ENCODE data around the gene MYO18A.

MYO18A gene

GRCh38 chr17:29050176-29050575, 130.0 kb downstream of the MYO18A start:
- no peak overlapping the region for H2BK12ac ChIP-seq (ENCODE audit: low read length in 2 of 2)
- H3K4me1 ChIP-seq (ENCODE audit: control insufficient read depth, insufficient read depth, low read depth, low read length): peaks cover 6% of the 10 kb centered on the region
- 88% methylated on average over 3 of the region's 5 CpGs for WGBS
- no peak overlapping the region for H3K4me3 ChIP-seq (ENCODE audit: insufficient read depth in 1 of 2, low read depth in 1 of 2, low read length in 2 of 2)
- H3K9ac ChIP-seq (ENCODE audit: low read length): no peak overlapping the region
- H3K27ac ChIP-seq (ENCODE audit: low read length, poor library complexity, severe bottlenecking): no peak overlapping the region
- no peaks in the 10 kb centered on the region for H3K9me3 ChIP-seq (ENCODE audit: control insufficient read depth, low read length)
- no peaks in the 10 kb centered on the region for H3K79me1 ChIP-seq (replicated peaks; ENCODE audit: low read length, poor library complexity, severe bottlenecking)
- no peak overlapping the region for H3K14ac ChIP-seq (ENCODE audit: low read length in 2 of 2)
- H2BK120ac ChIP-seq (ENCODE audit: low read depth, low read length): no peak overlapping the region
- H4K8ac ChIP-seq (ENCODE audit: low read length): no peak overlapping the region
- no peak overlapping the region for H3K23ac ChIP-seq (ENCODE audit: low read length in 2 of 2)
- no peak overlapping the region for H2BK5ac ChIP-seq (ENCODE audit: low read depth, low read length, poor library complexity, severe bottlenecking)
- no peak overlapping the region for H4K91ac ChIP-seq (ENCODE audit: low read length)
- no peak overlapping the region for H2AFZ ChIP-seq (ENCODE audit: low read depth, low read length)
- peaks cover 70 to 81% of the 10 kb centered on the region in 2 experiments for H3K27me3 ChIP-seq (ENCODE audit: control insufficient read depth in 1 of 2, insufficient read depth in 1 of 2, low read length in 2 of 2)
- no peak overlapping the region for H3K4ac ChIP-seq (ENCODE audit: low read depth in 1 of 2, low read length in 2 of 2)
- no peak overlapping the region for H2AK5ac ChIP-seq (ENCODE audit: low read length, severe bottlenecking)
- no peak for DNase-seq
- no peak overlapping the region for H3K18ac ChIP-seq (ENCODE audit: low read depth in 1 of 2, low read length in 2 of 2)
- H3K36me3 ChIP-seq (ENCODE audit: control insufficient read depth in 1 of 2, insufficient read depth in 2 of 2, low read depth in 1 of 2, low read length in 2 of 2): no peaks in the 10 kb centered on the region
- H3K4me2 ChIP-seq (ENCODE audit: low read length, poor library complexity, severe bottlenecking): no peak overlapping the region
- H2BK15ac ChIP-seq (ENCODE audit: low read depth, poor library complexity, severe bottlenecking): no peak overlapping the region

GRCh38 chr17:29049541-29050145, 130.6 kb downstream of the MYO18A start:
- H4K91ac ChIP-seq (ENCODE audit: low read length): no peak overlapping the region
- H2BK15ac ChIP-seq (ENCODE audit: low read depth, poor library complexity, severe bottlenecking): no peak overlapping the region
- no peaks in the 10 kb centered on the region for H3K36me3 ChIP-seq (ENCODE audit: control insufficient read depth in 1 of 2, insufficient read depth in 2 of 2, low read depth in 1 of 2, low read length in 2 of 2)
- 94% methylated on average over 10 of the region's 11 CpGs for WGBS
- no peak overlapping the region for H4K8ac ChIP-seq (ENCODE audit: low read length)
- H3K27ac ChIP-seq (ENCODE audit: low read length, poor library complexity, severe bottlenecking): no peak overlapping the region
- H2BK12ac ChIP-seq (ENCODE audit: low read length in 2 of 2): no peak overlapping the region
- H3K9me3 ChIP-seq (ENCODE audit: control insufficient read depth, low read length): no peaks in the 10 kb centered on the region
- no peak overlapping the region for H2BK5ac ChIP-seq (ENCODE audit: low read depth, low read length, poor library complexity, severe bottlenecking)
- no peak overlapping the region for H2AK5ac ChIP-seq (ENCODE audit: low read length, severe bottlenecking)
- DNase-seq: no peak
- H3K4me1 ChIP-seq (ENCODE audit: control insufficient read depth, insufficient read depth, low read depth, low read length): peaks cover 6% of the 10 kb centered on the region
- no peak overlapping the region for H3K23ac ChIP-seq (ENCODE audit: low read length in 2 of 2)
- H3K79me1 ChIP-seq (replicated peaks; ENCODE audit: low read length, poor library complexity, severe bottlenecking): no peaks in the 10 kb centered on the region
- no peak overlapping the region for H3K18ac ChIP-seq (ENCODE audit: low read depth in 1 of 2, low read length in 2 of 2)
- H3K9ac ChIP-seq (ENCODE audit: low read length): no peak overlapping the region
- no peak overlapping the region for H3K4me2 ChIP-seq (ENCODE audit: low read length, poor library complexity, severe bottlenecking)
- peaks cover 68 to 81% of the 10 kb centered on the region in 2 experiments for H3K27me3 ChIP-seq (ENCODE audit: control insufficient read depth in 1 of 2, insufficient read depth in 1 of 2, low read length in 2 of 2)
- no peak overlapping the region for H3K14ac ChIP-seq (ENCODE audit: low read length in 2 of 2)
- H2BK120ac ChIP-seq (ENCODE audit: low read depth, low read length): no peak overlapping the region
- no peak overlapping the region for H3K4me3 ChIP-seq (ENCODE audit: insufficient read depth in 1 of 2, low read depth in 1 of 2, low read length in 2 of 2)
- no peak overlapping the region for H3K4ac ChIP-seq (ENCODE audit: low read depth in 1 of 2, low read length in 2 of 2)
- no peak overlapping the region for H2AFZ ChIP-seq (ENCODE audit: low read depth, low read length)

GRCh38 chr17:29048440-29049368, 131.5 kb downstream of the MYO18A start:
- Histone ChIP-seq H2BK5ac (ENCODE audit: low read depth, low read length, poor library complexity, severe bottlenecking) (no peak overlapping the region), H3K36me3 (ENCODE audit: control insufficient read depth in 1 of 2, insufficient read depth in 2 of 2, low read depth in 1 of 2, low read length in 2 of 2) (no peaks in the 10 kb centered on the region), H3K4me2 (ENCODE audit: low read length, poor library complexity, severe bottlenecking) (no peak overlapping the region), H3K27ac (ENCODE audit: low read length, poor library complexity, severe bottlenecking) (no peak overlapping the region), H3K18ac (ENCODE audit: low read depth in 1 of 2, low read length in 2 of 2) (no peak overlapping the region), H3K14ac (ENCODE audit: low read length in 2 of 2) (no peak overlapping the region), H2AK5ac (ENCODE audit: low read length, severe bottlenecking) (no peak overlapping the region), H4K8ac (ENCODE audit: low read length) (no peak overlapping the region), H2BK120ac (ENCODE audit: low read depth, low read length) (no peak overlapping the region), H3K79me1 (replicated peaks; ENCODE audit: low read length, poor library complexity, severe bottlenecking) (no peaks in the 10 kb centered on the region), H3K4ac (ENCODE audit: low read depth in 1 of 2, low read length in 2 of 2) (no peak overlapping the region), H3K23ac (ENCODE audit: low read length in 2 of 2) (no peak overlapping the region), H3K4me3 (ENCODE audit: insufficient read depth in 1 of 2, low read depth in 1 of 2, low read length in 2 of 2) (no peak overlapping the region), H2BK12ac (ENCODE audit: low read length in 2 of 2) (no peak overlapping the region), H2AFZ (ENCODE audit: low read depth, low read length) (no peak overlapping the region), H3K27me3 (ENCODE audit: control insufficient read depth in 1 of 2, insufficient read depth in 1 of 2, low read length in 2 of 2) (peaks cover 61 to 82% of the 10 kb centered on the region in 2 experiments), H3K9ac (ENCODE audit: low read length) (no peak overlapping the region), H3K4me1 (ENCODE audit: control insufficient read depth, insufficient read depth, low read depth, low read length) (peaks cover 6% of the 10 kb centered on the region), H4K91ac (ENCODE audit: low read length) (no peak overlapping the region), H3K9me3 (ENCODE audit: control insufficient read depth, low read length) (no peaks in the 10 kb centered on the region), H2BK15ac (ENCODE audit: low read depth, poor library complexity, severe bottlenecking) (no peak overlapping the region)
- no peak for DNase-seq
- WGBS: 57% methylated on average over 7 of the region's 10 CpGs

- H3K9me3 ChIP-seq (ENCODE audit: control insufficient read depth, low read length): no peaks in the 10 kb centered on the region
- no peak overlapping the region for H3K9ac ChIP-seq (ENCODE audit: low read length)
- H3K27ac ChIP-seq (ENCODE audit: low read length, poor library complexity, severe bottlenecking): no peak overlapping the region
- no peak overlapping the region for H3K14ac ChIP-seq (ENCODE audit: low read length in 2 of 2)
- DNase-seq: no peak
- H2BK120ac ChIP-seq (ENCODE audit: low read depth, low read length): no peak overlapping the region
- WGBS: 83% methylated on average over 5 of the region's 5 CpGs
- no peaks in the 10 kb centered on the region for H3K36me3 ChIP-seq (ENCODE audit: control insufficient read depth in 1 of 2, insufficient read depth in 2 of 2, low read depth in 1 of 2, low read length in 2 of 2)
- H3K18ac ChIP-seq (ENCODE audit: low read depth in 1 of 2, low read length in 2 of 2): no peak overlapping the region
- H3K4me1 ChIP-seq (ENCODE audit: control insufficient read depth, insufficient read depth, low read depth, low read length): peaks cover 8% of the 10 kb centered on the region
- no peaks in the 10 kb centered on the region for H3K79me1 ChIP-seq (replicated peaks; ENCODE audit: low read length, poor library complexity, severe bottlenecking)
- no peak overlapping the region for H3K4me2 ChIP-seq (ENCODE audit: low read length, poor library complexity, severe bottlenecking)
- H2BK15ac ChIP-seq (ENCODE audit: low read depth, poor library complexity, severe bottlenecking): no peak overlapping the region
- peaks cover 44 to 76% of the 10 kb centered on the region in 2 experiments for H3K27me3 ChIP-seq (ENCODE audit: control insufficient read depth in 1 of 2, insufficient read depth in 1 of 2, low read length in 2 of 2)
- no peak overlapping the region for H2BK5ac ChIP-seq (ENCODE audit: low read depth, low read length, poor library complexity, severe bottlenecking)
- H3K4ac ChIP-seq (ENCODE audit: low read depth in 1 of 2, low read length in 2 of 2): no peak overlapping the region
- no peak overlapping the region for H3K4me3 ChIP-seq (ENCODE audit: insufficient read depth in 1 of 2, low read depth in 1 of 2, low read length in 2 of 2)
- no peak overlapping the region for H4K8ac ChIP-seq (ENCODE audit: low read length)
- H3K23ac ChIP-seq (ENCODE audit: low read length in 2 of 2): no peak overlapping the region
- no peak overlapping the region for H4K91ac ChIP-seq (ENCODE audit: low read length)
- no peak overlapping the region for H2AFZ ChIP-seq (ENCODE audit: low read depth, low read length)
- no peak overlapping the region for H2BK12ac ChIP-seq (ENCODE audit: low read length in 2 of 2)
- H2AK5ac ChIP-seq (ENCODE audit: low read length, severe bottlenecking): no peak overlapping the region
These were observed 133.7 kb downstream of the MYO18A start for GRCh38 chr17:29046473-29046839.

Measured in mesenchymal stem cell (in vitro differentiated cells and primary cell).